Mesenchymal stem cell (in vitro differentiated cells and primary cell): ENCODE data around the gene DFFB.

Experiments
- DNase-seq: peaks from one replicate; pipeline ENCODE4 v3.0.0-alpha.2; 2013
- H2AFZ ChIP-seq: one replicate; pipeline ENCODE4 v1.6.1; 2013; ENCODE audit warnings: low read depth, mild to moderate bottlenecking, control low read depth, inconsistent platforms, low read length, moderate library complexity
- H2AK5ac ChIP-seq: 2 replicates; pipeline ENCODE4 v1.6.1; 2013; ENCODE audit warnings: low read length, moderate library complexity, mild to moderate bottlenecking, inconsistent platforms; ENCODE audit not compliant: severe bottlenecking
- H2BK120ac ChIP-seq: one replicate; pipeline ENCODE4 v1.6.1; 2013; ENCODE audit warnings: low read depth, mild to moderate bottlenecking, inconsistent platforms, low read length, moderate library complexity
- H2BK12ac ChIP-seq, 2 experiments: one replicate each; pipeline ENCODE4 v1.6.1; 2013; ENCODE audit warnings: inconsistent platforms in 2 of 2, low read length in 2 of 2, mild to moderate bottlenecking in 2 of 2, moderate library complexity in 2 of 2, control low read depth in 1 of 2
- H2BK15ac ChIP-seq: one replicate; pipeline ENCODE4 v1.6.1; 2013; ENCODE audit warnings: mild to moderate bottlenecking, low read depth, inconsistent platforms; ENCODE audit not compliant: poor library complexity, severe bottlenecking
- H2BK5ac ChIP-seq: 2 replicates; pipeline ENCODE4 v1.6.1; 2013; ENCODE audit warnings: low read depth, mild to moderate bottlenecking, low read length, control low read depth, inconsistent platforms; ENCODE audit not compliant: poor library complexity, severe bottlenecking
- H3K14ac ChIP-seq, 2 experiments: one replicate each; pipeline ENCODE4 v1.6.1; 2013; ENCODE audit warnings: inconsistent platforms in 2 of 2, low read length in 2 of 2, control low read depth in 1 of 2, mild to moderate bottlenecking in 1 of 2, moderate library complexity in 1 of 2
- H3K18ac ChIP-seq, 2 experiments: one replicate each; pipeline ENCODE4 v1.6.1; 2013; ENCODE audit warnings: inconsistent platforms in 2 of 2, low read length in 2 of 2, control low read depth in 1 of 2, low read depth in 1 of 2, mild to moderate bottlenecking in 1 of 2
- H3K23ac ChIP-seq, 2 experiments: one replicate each; pipeline ENCODE4 v1.6.1; 2013; ENCODE audit warnings: inconsistent platforms in 2 of 2, low read length in 2 of 2, mild to moderate bottlenecking in 2 of 2, moderate library complexity in 2 of 2, control low read depth in 1 of 2
- H3K27ac ChIP-seq: 2 replicates; pipeline ENCODE4 v1.5.1; 2013; ENCODE audit warnings: mild to moderate bottlenecking, moderate library complexity, low read length, control low read depth, inconsistent platforms; ENCODE audit not compliant: poor library complexity, severe bottlenecking
- H3K27me3 ChIP-seq, 2 experiments: 2 replicates each; pipeline versions ENCODE4 v1.6.1 to v1.7.0; 2013; ENCODE audit warnings: low read length in 2 of 2, mild to moderate bottlenecking in 2 of 2, moderate library complexity in 2 of 2, control low read depth in 1 of 2, inconsistent platforms in 1 of 2; ENCODE audit not compliant: control insufficient read depth in 1 of 2, insufficient read depth in 1 of 2
- H3K36me3 ChIP-seq, 2 experiments: 2 replicates each; pipeline versions ENCODE4 v1.6.1 to v1.7.0; 2013; ENCODE audit warnings: low read length in 2 of 2, control low read depth in 1 of 2, inconsistent platforms in 1 of 2, low read depth in 1 of 2, mild to moderate bottlenecking in 1 of 2; ENCODE audit not compliant: insufficient read depth in 2 of 2, control insufficient read depth in 1 of 2
- H3K4ac ChIP-seq, 2 experiments: one replicate each; pipeline ENCODE4 v1.6.1; 2013; ENCODE audit warnings: inconsistent platforms in 2 of 2, low read length in 2 of 2, mild to moderate bottlenecking in 2 of 2, moderate library complexity in 2 of 2, control low read depth in 1 of 2, low read depth in 1 of 2
- H3K4me1 ChIP-seq: 2 replicates; pipeline ENCODE4 v1.6.1; 2013; ENCODE audit warnings: low read depth, low read length, control low read depth; ENCODE audit not compliant: control insufficient read depth, insufficient read depth
- H3K4me2 ChIP-seq: 2 replicates; pipeline ENCODE4 v1.6.1; 2013; ENCODE audit warnings: low read length, mild to moderate bottlenecking, inconsistent platforms; ENCODE audit not compliant: poor library complexity, severe bottlenecking
- H3K4me3 ChIP-seq, 2 experiments: 2 replicates each; pipeline versions ENCODE4 v1.5.1 to v1.7.0; 2013; ENCODE audit warnings: low read length in 2 of 2, mild to moderate bottlenecking in 2 of 2, control low read depth in 1 of 2, low read depth in 1 of 2; ENCODE audit not compliant: insufficient read depth in 1 of 2
- H3K79me1 ChIP-seq: replicated peaks from 2 replicates; pipeline ENCODE4 v1.6.1; 2013; ENCODE audit warnings: mild to moderate bottlenecking, control low read depth, low read length, inconsistent platforms; ENCODE audit not compliant: poor library complexity, severe bottlenecking
- H3K9ac ChIP-seq: 2 replicates; pipeline ENCODE4 v1.7.0; 2013; ENCODE audit warnings: mild to moderate bottlenecking, low read length, moderate library complexity
- H3K9me3 ChIP-seq: 2 replicates; pipeline ENCODE4 v1.7.0; 2013; ENCODE audit warnings: mild to moderate bottlenecking, low read length; ENCODE audit not compliant: control insufficient read depth
- H4K8ac ChIP-seq: one replicate; pipeline ENCODE4 v1.6.1; 2013; ENCODE audit warnings: inconsistent platforms, mild to moderate bottlenecking, low read length, moderate library complexity
- H4K91ac ChIP-seq: one replicate; pipeline ENCODE4 v1.6.1; 2013; ENCODE audit warnings: mild to moderate bottlenecking, low read length, inconsistent platforms
- WGBS: methylation state at CpG from one replicate; pipeline ENCODE4 v1.1.7; 2013; ENCODE audit warnings: mixed read lengths; 5-methylcytosine and 5-hydroxymethylcytosine counted together

The DFFB gene

DNA sequence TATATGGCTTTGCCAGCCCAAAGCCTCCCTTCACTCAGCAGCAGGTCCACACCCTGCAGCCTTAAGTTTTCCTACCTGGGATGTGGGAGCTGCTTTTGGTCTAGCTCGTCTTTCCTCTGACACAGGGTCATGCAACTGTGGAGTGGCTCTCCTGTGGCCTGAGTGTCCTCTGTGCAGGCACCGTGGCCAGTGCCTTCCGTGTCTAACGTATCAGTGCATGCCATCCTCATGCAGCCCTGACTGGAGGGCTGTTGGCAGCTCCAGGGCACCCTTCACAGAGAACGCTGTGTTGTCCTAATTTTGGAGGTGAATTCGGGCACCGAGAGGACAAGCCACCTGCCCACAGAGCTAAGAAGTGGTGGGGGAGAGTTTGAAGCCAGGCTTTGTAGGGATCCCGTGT lies 68.5 kb downstream of the DFFB start:
- H2BK120ac ChIP-seq, result no peak overlapping the region
- H3K23ac ChIP-seq, result no peak overlapping the region
- H3K27ac ChIP-seq, result no peak overlapping the region
- H3K4me3 ChIP-seq, result no peak overlapping the region
- no peak overlapping the region for H2BK5ac ChIP-seq
- peaks cover 0 to 27% of the 10 kb centered on the region in 2 experiments for H3K27me3 ChIP-seq
- no peak overlapping the region for H3K18ac ChIP-seq
- no peak overlapping the region for H4K8ac ChIP-seq
- H3K79me1 ChIP-seq, result no peaks in the 10 kb centered on the region
- H3K9ac ChIP-seq, result no peak overlapping the region
- H3K36me3 ChIP-seq, result no peaks in the 10 kb centered on the region
- H2AK5ac ChIP-seq, result no peak overlapping the region
- H2BK15ac ChIP-seq, result no peak overlapping the region
- peaks cover 2% of the 10 kb centered on the region for H3K4me1 ChIP-seq
- DNase-seq, result no peak
- H3K9me3 ChIP-seq, result peaks cover 6% of the 10 kb centered on the region
- no peak overlapping the region for H2BK12ac ChIP-seq
- no peak overlapping the region for H2AFZ ChIP-seq
- no peak overlapping the region for H3K4me2 ChIP-seq
- H3K4ac ChIP-seq, result no peak overlapping the region
- H4K91ac ChIP-seq, result no peak overlapping the region
- 73% methylated on average over 8 of the region's 8 CpGs for WGBS
- H3K14ac ChIP-seq, result no peak overlapping the region

DNA sequence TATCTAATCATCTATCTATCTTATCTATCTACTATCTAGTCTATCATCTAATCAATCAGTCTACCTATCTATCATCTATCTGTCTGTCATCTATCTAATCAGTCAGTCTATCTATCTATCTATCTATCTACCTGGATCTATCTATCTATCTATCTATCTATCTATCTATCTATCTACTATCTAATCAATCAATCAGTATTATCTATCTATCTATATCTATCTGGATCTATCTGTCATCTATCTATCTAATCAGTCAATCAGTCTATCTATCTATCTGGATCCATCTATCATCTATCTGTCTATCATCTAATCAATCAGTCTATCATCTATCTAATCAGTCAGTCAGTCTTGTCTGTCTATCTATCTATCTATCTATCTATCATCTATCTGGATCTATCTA lies 69.7 kb downstream of the DFFB start:
- no peak overlapping the region for H3K27ac ChIP-seq
- no peak overlapping the region for H3K23ac ChIP-seq
- H2AFZ ChIP-seq, result no peak overlapping the region
- H3K4ac ChIP-seq, result no peak overlapping the region
- H3K79me1 ChIP-seq, result no peaks in the 10 kb centered on the region
- no peak overlapping the region for H3K18ac ChIP-seq
- peaks cover 2% of the 10 kb centered on the region for H3K4me1 ChIP-seq
- peaks cover 6% of the 10 kb centered on the region for H3K9me3 ChIP-seq
- no peak overlapping the region for H2BK5ac ChIP-seq
- DNase-seq, result no peak
- H4K91ac ChIP-seq, result no peak overlapping the region
- no peak overlapping the region for H3K9ac ChIP-seq
- H4K8ac ChIP-seq, result no peak overlapping the region
- no peak overlapping the region for H3K4me2 ChIP-seq
- no peak overlapping the region for H3K14ac ChIP-seq
- no peak overlapping the region for H2BK15ac ChIP-seq
- H2AK5ac ChIP-seq, result no peak overlapping the region
- no peak overlapping the region for H2BK120ac ChIP-seq
- peaks cover 0 to 21% of the 10 kb centered on the region in 2 experiments for H3K27me3 ChIP-seq
- H2BK12ac ChIP-seq, result no peak overlapping the region
- H3K4me3 ChIP-seq, result no peak overlapping the region
- H3K36me3 ChIP-seq, result no peaks in the 10 kb centered on the region

DNA sequence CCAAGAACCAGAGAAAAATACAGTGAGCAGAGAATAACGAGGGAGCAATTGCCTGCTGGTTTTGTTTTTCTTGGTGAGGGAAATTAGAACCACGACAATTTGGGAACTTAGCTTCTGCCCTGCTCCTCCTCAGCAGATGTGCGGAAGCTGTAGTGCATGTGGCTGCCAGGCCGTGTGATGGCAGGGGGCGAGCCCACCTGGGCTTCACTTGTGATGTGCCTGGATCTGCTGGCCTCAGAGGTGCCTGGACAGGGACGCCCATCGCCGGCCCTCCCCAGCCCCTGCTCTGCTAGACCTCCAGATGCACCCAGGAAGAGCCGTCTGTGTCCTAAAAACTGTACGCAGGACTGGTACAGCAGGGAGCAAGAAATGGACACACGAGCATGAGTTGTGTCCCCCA lies 71.3 kb downstream of the DFFB start:
- H3K4me1 ChIP-seq, result peaks cover 2% of the 10 kb centered on the region

DNA sequence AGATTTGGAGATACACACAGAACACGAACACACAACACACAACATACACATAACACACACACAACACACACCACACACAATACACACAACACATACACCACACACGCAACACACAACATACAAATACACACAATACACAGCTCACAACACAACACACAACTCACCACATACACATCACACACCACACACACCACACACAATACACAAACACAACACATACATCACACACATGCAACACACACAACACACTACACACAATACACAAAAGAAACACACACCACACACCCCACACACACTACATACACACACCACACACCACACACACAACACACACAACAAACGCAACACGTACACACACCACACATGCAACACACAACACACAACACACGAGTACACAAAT lies 71.8 kb downstream of the DFFB start:
- no peak for DNase-seq
- Histone ChIP-seq H3K27ac (no peak overlapping the region), H3K4ac (no peak overlapping the region), H2BK12ac (no peak overlapping the region), H4K91ac (no peak overlapping the region), H3K4me2 (no peak overlapping the region), H3K9me3 (peaks cover 6% of the 10 kb centered on the region), H3K36me3 (no peaks in the 10 kb centered on the region), H2AFZ (no peak overlapping the region), H3K23ac (no peak overlapping the region), H4K8ac (no peak overlapping the region), H3K18ac (no peak overlapping the region), H3K79me1 (no peaks in the 10 kb centered on the region), H3K14ac (no peak overlapping the region), H2AK5ac (no peak overlapping the region), H2BK120ac (no peak overlapping the region), H2BK15ac (no peak overlapping the region), H3K4me3 (no peak overlapping the region), H2BK5ac (no peak overlapping the region), H3K4me1 (peaks cover 2% of the 10 kb centered on the region), H3K9ac (no peak overlapping the region), H3K27me3 (peaks cover 0 to 8% of the 10 kb centered on the region in 2 experiments)
- 55% methylated on average over 5 of the region's 5 CpGs for WGBS

More for the DNA sequence above, 71.3 kb downstream of the DFFB start:
- H3K18ac ChIP-seq, result no peak overlapping the region
- H3K27ac ChIP-seq, result no peak overlapping the region
- no peak overlapping the region for H2BK15ac ChIP-seq
- H2AFZ ChIP-seq, result no peak overlapping the region
- no peak overlapping the region for H3K4ac ChIP-seq
- no peak overlapping the region for H4K8ac ChIP-seq
- H4K91ac ChIP-seq, result no peak overlapping the region
- no peak overlapping the region for H3K14ac ChIP-seq
- no peak overlapping the region for H3K4me3 ChIP-seq
- H2AK5ac ChIP-seq, result no peak overlapping the region
- H2BK5ac ChIP-seq, result no peak overlapping the region
- no peak overlapping the region for H2BK120ac ChIP-seq
- H3K9me3 ChIP-seq, result peaks cover 6% of the 10 kb centered on the region
- WGBS, result 87% methylated on average over 11 of the region's 11 CpGs
- H3K4me2 ChIP-seq, result no peak overlapping the region
- no peak overlapping the region for H3K23ac ChIP-seq
- H3K36me3 ChIP-seq, result no peaks in the 10 kb centered on the region
- H3K9ac ChIP-seq, result no peak overlapping the region
- H3K79me1 ChIP-seq, result no peaks in the 10 kb centered on the region
- H2BK12ac ChIP-seq, result no peak overlapping the region
- DNase-seq, result no peak
- peaks cover 0 to 14% of the 10 kb centered on the region in 2 experiments for H3K27me3 ChIP-seq
